ENCODE results near the gene CLDN12.

- TF ChIP-seq CTCF (IDR thresholded peaks at IDR 0.05) (no peak), JUN (CRISPR knock-in tag; IDR thresholded peaks at IDR 0.05) (no peak), ATF3 (CRISPR knock-in tag; conservative IDR thresholded peaks at IDR 0.05) (no peak), NR3C1 (CRISPR knock-in tag; conservative IDR thresholded peaks at IDR 0.05; ENCODE audit: low read depth) (no peak), MAX (CRISPR knock-in tag; IDR thresholded peaks at IDR 0.05) (no peak), MYBL2 (CRISPR knock-in tag; IDR thresholded peaks at IDR 0.05) (no peak), IRF1 (CRISPR knock-in tag; IDR thresholded peaks at IDR 0.05) (no peak), ZNF416 (CRISPR knock-in tag; IDR thresholded peaks at IDR 0.05) (no peak), SP1 (CRISPR knock-in tag; conservative IDR thresholded peaks at IDR 0.05) (no peak), E2F5 (CRISPR knock-in tag; IDR thresholded peaks at IDR 0.05) (no peak), CBFB (CRISPR knock-in tag; IDR thresholded peaks at IDR 0.05; ENCODE audit: low read depth) (no peak)
Observed at GRCh38 chr7:90396420-90396819, 6.8 kb upstream of the CLDN12 start.

All from WTC11 (cell line).